ENCODE results near the gene TMEM198. TPM values are rescaled to one million over a fixed set of nuclear protein-coding genes. Genes with fewer than 3 reads are reported as not detected.
A peak's percentile ranks its signal among the peaks of the same experiment; 100 is the strongest.

Gene TMEM198
- total and polyA plus RNA-seq, 4 donors = 1.7 to 7.4 (median 2.3) TPM; not detected in 1

DNA sequence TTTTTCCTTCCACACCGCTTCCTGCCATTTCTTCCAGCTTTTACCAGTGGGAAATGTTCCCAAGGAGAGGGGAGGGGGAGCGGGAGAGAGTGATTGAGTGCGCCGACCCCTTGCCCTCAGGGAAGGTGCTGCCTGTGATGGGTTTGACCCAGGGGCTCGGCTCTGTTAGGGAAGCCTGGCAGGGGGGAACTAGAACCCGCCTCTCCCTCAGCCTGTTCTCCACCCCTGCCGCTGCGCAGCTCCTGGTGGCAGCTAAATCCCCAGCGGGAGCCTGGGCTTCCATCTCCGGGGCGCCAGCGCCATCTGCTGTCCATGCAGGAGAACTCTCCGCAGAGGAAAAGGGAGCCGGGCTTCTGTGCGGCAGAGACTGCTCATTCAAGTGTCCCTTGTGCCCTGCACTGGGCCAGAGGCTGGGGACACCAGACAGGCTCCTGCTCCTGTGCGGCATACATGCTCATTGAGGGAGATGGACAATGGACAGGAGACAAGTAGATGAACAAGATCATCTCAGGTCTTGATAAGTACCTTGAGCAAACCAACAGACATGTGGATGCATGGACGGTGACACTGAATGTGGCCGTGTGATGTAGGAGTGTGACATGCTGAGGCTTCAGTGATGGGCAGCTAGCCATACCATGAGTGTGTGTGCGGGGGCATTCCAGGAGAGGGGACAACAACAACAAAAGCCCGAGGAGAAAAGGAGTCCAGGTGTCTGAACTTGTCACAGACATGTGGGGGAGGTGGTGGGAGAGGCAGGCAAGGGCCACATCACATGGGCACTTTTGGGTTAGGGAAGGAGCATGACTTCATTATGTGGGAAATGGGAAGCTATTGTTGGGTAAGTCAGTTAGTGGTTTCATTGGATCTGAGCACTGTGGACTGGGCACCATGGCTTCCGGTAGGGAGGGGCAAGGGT is 13.5 kb upstream of the TMEM198 start:
- DNase-seq (peak; percentile 91 to 97), ATAC-seq (ENCODE audit: low FRiP score) (peak; percentile 92)
- intact Hi-C loops (cut with DNase I) = loop anchor here in 1 of 2 donors (1.0 to 10.0 kb wide), 2 partner anchors 127 to 366 kb away; partner anchors contain the start of gene NHEJ1
- 10 to 16% methylated on average over 16 to 21 of the region's 21 CpGs for WGBS, 2 donors
- Histone ChIP-seq H3K27me3 (ENCODE audit: control insufficient read depth in 1 of 2, insufficient read depth in 2 of 2, low read length in 1 of 2) (no peaks in the 10 kb centered on the region), H3K27ac (ENCODE audit: low read depth in 1 of 2, low read length in 2 of 2) (no peak overlapping the region), H3K36me3 (ENCODE audit: control insufficient read depth in 1 of 2, insufficient read depth in 2 of 2, low read length in 1 of 2) (no peaks in the 10 kb centered on the region), H3K4me1 (ENCODE audit: control insufficient read depth in 1 of 2, insufficient read depth in 2 of 2, low read length in 2 of 2) (no peaks in the 10 kb centered on the region), H3K4me3 (ENCODE audit: low read length in 2 of 2) (no peak overlapping the region), H3K9me3 (ENCODE audit: control insufficient read depth, low read length) (no peaks in the 10 kb centered on the region)

DNA sequence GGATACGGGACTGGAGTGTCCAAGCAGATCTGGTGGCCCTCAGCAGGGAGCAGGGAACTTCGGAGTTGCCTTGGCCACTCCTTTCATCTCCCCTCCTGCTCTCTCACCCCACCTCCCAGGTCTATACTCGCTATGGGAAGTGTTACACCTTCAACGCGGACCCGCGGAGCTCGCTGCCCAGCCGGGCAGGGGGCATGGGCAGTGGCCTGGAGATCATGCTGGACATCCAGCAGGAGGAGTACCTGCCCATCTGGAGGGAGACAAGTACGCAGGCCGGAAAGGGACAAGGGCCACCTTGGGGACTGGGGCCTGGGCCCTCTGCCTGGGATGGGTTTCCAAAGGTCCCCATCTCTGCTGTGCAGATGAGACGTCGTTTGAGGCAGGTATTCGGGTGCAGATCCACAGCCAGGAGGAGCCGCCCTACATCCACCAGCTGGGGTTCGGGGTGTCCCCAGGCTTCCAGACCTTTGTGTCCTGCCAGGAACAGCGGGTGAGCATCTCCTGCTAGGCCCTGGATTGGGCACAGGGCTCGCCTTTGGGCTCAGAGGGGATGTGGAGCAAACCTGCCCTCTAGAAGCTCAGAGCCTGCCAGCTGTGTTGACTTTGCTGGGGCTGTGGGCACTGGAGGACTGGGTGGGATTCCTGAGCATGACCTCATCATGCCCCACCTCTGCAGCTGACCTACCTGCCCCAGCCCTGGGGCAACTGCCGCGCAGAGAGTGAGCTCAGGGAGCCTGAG is 12.0 kb upstream of the TMEM198 start:
- intact Hi-C loops (cut with DNase I) = loop anchor here in 1 of 2 donors (10.0 kb wide), 1 partner anchor 367 kb away; the partner anchor contains the start of gene NHEJ1
- H3K9me3 ChIP-seq (ENCODE audit: control insufficient read depth, low read length) = no peaks in the 10 kb centered on the region
- DNase-seq = no peak
- 87 to 88% methylated on average over 19 to 20 of the region's 20 CpGs for WGBS, 2 donors
- H3K4me1 ChIP-seq (ENCODE audit: control insufficient read depth in 1 of 2, insufficient read depth in 2 of 2, low read length in 2 of 2) = no peaks in the 10 kb centered on the region
- H3K27me3 ChIP-seq (ENCODE audit: control insufficient read depth in 1 of 2, insufficient read depth in 2 of 2, low read length in 1 of 2) = no peaks in the 10 kb centered on the region
- H3K27ac ChIP-seq (ENCODE audit: low read depth in 1 of 2, low read length in 2 of 2) = no peak overlapping the region
- ATAC-seq (ENCODE audit: low FRiP score) = no peak
- H3K36me3 ChIP-seq (ENCODE audit: control insufficient read depth in 1 of 2, insufficient read depth in 2 of 2, low read length in 1 of 2) = no peaks in the 10 kb centered on the region
- H3K4me3 ChIP-seq (ENCODE audit: low read length in 2 of 2) = no peak overlapping the region

DNA sequence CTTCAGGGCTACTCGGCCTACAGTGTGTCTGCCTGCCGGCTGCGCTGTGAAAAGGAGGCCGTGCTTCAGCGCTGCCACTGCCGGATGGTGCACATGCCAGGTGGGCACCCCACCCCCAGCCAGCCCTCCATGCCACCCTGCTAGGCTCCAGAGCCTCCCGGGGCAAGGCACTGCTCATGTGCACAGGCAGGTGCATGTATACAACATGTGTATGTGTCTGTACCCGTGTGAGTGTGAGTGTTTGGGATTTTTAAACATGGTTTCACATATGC is 11.5 kb upstream of the TMEM198 start:
- Histone ChIP-seq H3K9me3 (ENCODE audit: control insufficient read depth, low read length) (no peaks in the 10 kb centered on the region), H3K27me3 (ENCODE audit: control insufficient read depth in 1 of 2, insufficient read depth in 2 of 2, low read length in 1 of 2) (no peaks in the 10 kb centered on the region), H3K4me1 (ENCODE audit: control insufficient read depth in 1 of 2, insufficient read depth in 2 of 2, low read length in 2 of 2) (no peaks in the 10 kb centered on the region), H3K36me3 (ENCODE audit: control insufficient read depth in 1 of 2, insufficient read depth in 2 of 2, low read length in 1 of 2) (no peaks in the 10 kb centered on the region), H3K27ac (ENCODE audit: low read depth in 1 of 2, low read length in 2 of 2) (no peak overlapping the region), H3K4me3 (ENCODE audit: low read length in 2 of 2) (no peak overlapping the region)
- ATAC-seq (ENCODE audit: low FRiP score) = no peak
- WGBS, 2 donors = 86 to 87% methylated on average over 8 of the region's 8 CpGs
- no peak for DNase-seq
- intact Hi-C loops (cut with DNase I) = loop anchor here in 1 of 2 donors (10.0 kb wide), 1 partner anchor 368 kb away; the partner anchor contains the start of gene NHEJ1

DNA sequence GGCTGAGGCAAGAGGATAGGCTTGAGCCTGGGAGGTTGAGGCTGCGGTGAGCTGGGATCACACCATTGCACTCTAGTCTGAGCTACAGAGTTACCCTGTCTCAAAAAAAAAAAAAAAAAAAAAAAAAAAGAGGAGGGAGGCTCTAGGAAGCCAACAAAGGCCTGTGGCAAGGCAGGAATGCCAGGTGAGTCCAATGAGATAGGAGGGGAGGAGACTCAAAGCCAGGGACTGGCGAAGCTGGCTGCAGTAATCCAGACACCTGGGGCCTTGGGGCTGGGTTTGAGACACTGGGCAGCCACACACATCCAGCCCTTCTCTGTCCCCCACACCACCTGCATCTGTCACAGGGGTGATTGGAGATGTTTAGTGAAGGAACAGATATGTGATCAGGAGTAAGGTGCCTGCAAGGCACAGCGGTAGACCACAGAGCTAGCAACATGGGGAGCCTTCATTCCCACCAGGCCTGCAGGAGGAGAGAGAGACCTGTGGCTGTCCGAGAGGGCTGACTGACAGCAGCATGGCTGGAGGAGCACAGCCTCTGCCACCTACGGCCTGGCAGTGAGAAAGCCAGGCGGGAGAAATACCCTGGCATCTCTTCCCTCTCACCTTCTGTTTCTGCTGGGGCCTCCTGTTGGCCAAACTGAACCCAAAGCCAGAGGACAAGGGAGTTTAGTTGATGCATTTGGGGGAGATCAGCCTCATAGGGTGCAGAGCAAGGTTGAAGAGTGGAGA is 9.7 kb upstream of the TMEM198 start:
- Histone ChIP-seq H3K9me3 (ENCODE audit: control insufficient read depth, low read length) (no peaks in the 10 kb centered on the region), H3K36me3 (ENCODE audit: control insufficient read depth in 1 of 2, insufficient read depth in 2 of 2, low read length in 1 of 2) (peaks cover 0 to 1% of the 10 kb centered on the region in 2 donors), H3K27ac (ENCODE audit: low read depth in 1 of 2, low read length in 2 of 2) (no peak overlapping the region), H3K27me3 (ENCODE audit: control insufficient read depth in 1 of 2, insufficient read depth in 2 of 2, low read length in 1 of 2) (no peaks in the 10 kb centered on the region), H3K4me3 (ENCODE audit: low read length in 2 of 2) (no peak overlapping the region), H3K4me1 (ENCODE audit: control insufficient read depth in 1 of 2, insufficient read depth in 2 of 2, low read length in 2 of 2) (no peaks in the 10 kb centered on the region)
- 87 to 92% methylated on average over 6 of the region's 6 CpGs for WGBS, 2 donors
- DNase-seq (no peak), ATAC-seq (ENCODE audit: low FRiP score) (no peak)
- intact Hi-C loops (cut with DNase I) = loop anchor here in 1 of 2 donors (10.0 kb wide), 1 partner anchor 369 kb away; the partner anchor contains the start of gene NHEJ1

DNA sequence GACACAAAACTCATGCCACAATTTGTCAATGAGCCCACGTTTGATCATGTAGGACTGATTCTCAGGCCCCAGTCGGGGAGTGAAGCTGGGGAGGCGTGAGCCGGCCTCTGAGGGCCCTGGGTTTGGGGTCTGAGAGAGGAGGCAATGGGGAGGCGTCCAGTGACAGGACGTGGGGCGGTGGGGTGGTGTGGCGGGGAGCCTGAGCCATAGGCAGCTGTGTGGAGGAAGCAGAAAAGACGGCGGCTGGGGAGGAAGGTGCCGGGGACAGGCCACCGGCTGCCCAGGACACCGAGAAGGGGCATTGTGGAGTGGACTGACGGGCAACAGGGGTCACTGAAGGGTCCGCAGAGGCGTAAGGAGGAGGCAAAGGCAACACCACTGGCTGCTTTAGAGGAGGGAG is 7.4 kb upstream of the TMEM198 start:
- peaks cover 0 to 2% of the 10 kb centered on the region in 2 donors for H3K36me3 ChIP-seq (ENCODE audit: control insufficient read depth in 1 of 2, insufficient read depth in 2 of 2, low read length in 1 of 2)
- H3K4me1 ChIP-seq (ENCODE audit: control insufficient read depth in 1 of 2, insufficient read depth in 2 of 2, low read length in 2 of 2) = no peaks in the 10 kb centered on the region
- H3K27me3 ChIP-seq (ENCODE audit: control insufficient read depth in 1 of 2, insufficient read depth in 2 of 2, low read length in 1 of 2) = no peaks in the 10 kb centered on the region
- H3K27ac ChIP-seq (ENCODE audit: low read depth in 1 of 2, low read length in 2 of 2) = no peak overlapping the region
- H3K4me3 ChIP-seq (ENCODE audit: low read length in 2 of 2) = no peak overlapping the region
- 86 to 87% methylated on average over 16 of the region's 16 CpGs for WGBS, 2 donors
- H3K9me3 ChIP-seq (ENCODE audit: control insufficient read depth, low read length) = no peaks in the 10 kb centered on the region
- intact Hi-C loops (cut with DNase I) = loop anchor here in 1 of 2 donors (10.0 kb wide), 1 partner anchor 372 kb away; the partner anchor contains the start of gene NHEJ1
- ATAC-seq (ENCODE audit: low FRiP score) = no peak
- no peak for DNase-seq

DNA sequence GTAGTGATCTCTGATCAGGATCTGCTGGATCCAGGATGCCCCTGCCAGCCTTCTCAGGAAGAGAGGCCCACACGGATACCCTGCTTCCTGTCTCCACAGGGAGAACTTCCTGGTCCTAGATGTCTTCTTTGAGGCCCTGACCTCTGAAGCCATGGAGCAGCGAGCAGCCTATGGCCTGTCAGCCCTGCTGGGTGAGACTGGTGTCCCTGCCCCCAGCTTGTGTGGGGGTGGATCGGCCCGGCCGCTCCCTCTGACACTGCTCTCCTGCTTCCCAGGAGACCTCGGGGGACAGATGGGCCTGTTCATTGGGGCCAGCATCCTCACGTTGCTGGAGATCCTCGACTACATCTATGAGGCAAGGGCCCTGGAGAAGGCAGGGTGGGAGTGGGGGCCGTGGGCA is 6.9 kb upstream of the TMEM198 start:
- Histone ChIP-seq H3K36me3 (ENCODE audit: control insufficient read depth in 1 of 2, insufficient read depth in 2 of 2, low read length in 1 of 2) (peaks cover 0 to 2% of the 10 kb centered on the region in 2 donors), H3K27ac (ENCODE audit: low read depth in 1 of 2, low read length in 2 of 2) (no peak overlapping the region), H3K4me3 (ENCODE audit: low read length in 2 of 2) (no peak overlapping the region), H3K9me3 (ENCODE audit: control insufficient read depth, low read length) (no peaks in the 10 kb centered on the region), H3K27me3 (ENCODE audit: control insufficient read depth in 1 of 2, insufficient read depth in 2 of 2, low read length in 1 of 2) (no peaks in the 10 kb centered on the region), H3K4me1 (ENCODE audit: control insufficient read depth in 1 of 2, insufficient read depth in 2 of 2, low read length in 2 of 2) (no peaks in the 10 kb centered on the region)
- DNase-seq = no peak
- ATAC-seq (ENCODE audit: low FRiP score) = no peak
- intact Hi-C loops (cut with DNase I) = loop anchor here in 1 of 2 donors (10.0 kb wide), 1 partner anchor 372 kb away; the partner anchor contains the start of gene NHEJ1
- 72 to 77% methylated on average over 8 to 9 of the region's 9 CpGs for WGBS, 2 donors

DNA sequence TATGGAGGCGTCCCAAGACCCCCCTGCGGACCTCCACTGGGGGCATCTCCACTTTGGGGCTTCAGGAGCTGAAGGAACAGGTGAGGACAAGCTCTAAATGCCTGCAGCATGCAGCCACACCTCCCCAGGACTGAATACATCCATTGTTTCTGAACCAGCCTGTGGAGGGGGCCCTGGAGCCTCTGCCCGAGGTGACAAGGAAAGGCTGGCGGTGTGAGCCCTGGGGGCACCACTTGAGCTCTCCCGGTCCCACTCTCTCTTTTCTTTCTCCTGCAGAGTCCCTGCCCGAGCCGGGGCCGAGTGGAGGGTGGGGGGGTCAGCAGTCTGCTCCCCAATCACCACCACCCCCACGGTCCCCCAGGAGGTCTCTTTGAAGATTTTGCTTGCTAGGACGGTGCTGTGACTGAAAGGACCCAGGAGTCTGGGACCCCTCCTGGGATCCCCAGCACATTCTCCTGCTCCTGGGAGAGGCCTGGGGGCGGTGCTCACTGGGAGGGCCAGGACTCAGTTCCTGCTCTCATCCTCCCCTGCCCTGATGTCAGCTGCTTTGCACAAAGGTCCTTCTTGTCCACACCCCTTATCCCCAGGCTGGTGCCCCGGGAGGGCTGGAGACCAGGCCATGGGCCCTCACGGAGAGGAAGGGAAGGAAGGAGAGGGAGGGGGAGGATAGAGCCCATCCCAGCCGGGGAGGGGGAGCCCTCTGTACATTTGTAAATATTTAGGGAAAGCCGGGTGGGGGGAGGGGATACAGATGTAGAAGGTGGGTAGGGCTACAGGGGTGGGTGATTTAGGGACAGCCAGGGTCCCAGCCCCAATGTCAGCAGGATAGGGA is 6.0 kb upstream of the TMEM198 start:
- DNase-seq = no peak
- WGBS, 2 donors = 65 to 67% methylated on average over 13 to 14 of the region's 15 CpGs

More for the DNA sequence above, 6.0 kb upstream of the TMEM198 start:
- ATAC-seq (ENCODE audit: low FRiP score) = no peak
- Histone ChIP-seq H3K36me3 (ENCODE audit: control insufficient read depth in 1 of 2, insufficient read depth in 2 of 2, low read length in 1 of 2) (peaks cover 0 to 2% of the 10 kb centered on the region in 2 donors), H3K27ac (ENCODE audit: low read depth in 1 of 2, low read length in 2 of 2) (no peak overlapping the region), H3K4me1 (ENCODE audit: control insufficient read depth in 1 of 2, insufficient read depth in 2 of 2, low read length in 2 of 2) (no peaks in the 10 kb centered on the region), H3K4me3 (ENCODE audit: low read length in 2 of 2) (no peak overlapping the region), H3K9me3 (ENCODE audit: control insufficient read depth, low read length) (no peaks in the 10 kb centered on the region), H3K27me3 (ENCODE audit: control insufficient read depth in 1 of 2, insufficient read depth in 2 of 2, low read length in 1 of 2) (no peaks in the 10 kb centered on the region)
- intact Hi-C loops (cut with DNase I) = loop anchor here in 1 of 2 donors (10.0 kb wide), 1 partner anchor 373 kb away; the partner anchor contains the start of gene NHEJ1
